Raji (cell line): ENCODE measurements around the gene TMEM9B.

Experiments used
- POLR2A ChIP-seq: IDR thresholded peaks from 2 replicates; pipeline ENCODE4 v1.6.1; 2011; ENCODE audit warnings: low read depth, low read length, control low read depth; ENCODE audit not compliant: insufficient read depth

Gene TMEM9B

GRCh38 chr11:8964324-8965320 is at the start of gene TMEM9B:
TMEM9B (minus strand) TSS chr11:8964442; CDS start chr11:8964313, 129 bp downstream.
- TF ChIP-seq POLR2A: peak; percentile 70

GRCh38 chr11:9013373-9013772 is 49.1 kb upstream of the TMEM9B start:
- TF ChIP-seq POLR2A: no peak

- TF ChIP-seq POLR2A: no peak
Observed at GRCh38 chr11:9008661-9009060, 44.4 kb upstream of the TMEM9B start.

GRCh38 chr11:9008011-9008550 is 43.8 kb upstream of the TMEM9B start:
- no peak for TF ChIP-seq POLR2A

- TF ChIP-seq POLR2A: no peak
Observed at GRCh38 chr11:9005087-9005486, 40.8 kb upstream of the TMEM9B start.

GRCh38 chr11:9004183-9004926 is 40.1 kb upstream of the TMEM9B start:
- no peak for TF ChIP-seq POLR2A

GRCh38 chr11:9003573-9004182 is 39.4 kb upstream of the TMEM9B start, which contains the start of gene NRIP3:
NRIP3 (minus strand) TSS chr11:9004001; CDS start chr11:9003935, 66 bp downstream.
- TF ChIP-seq POLR2A: no peak

- TF ChIP-seq POLR2A: no peak
Observed at GRCh38 chr11:9002920-9003572, 38.8 kb upstream of the TMEM9B start.

- no peak for TF ChIP-seq POLR2A
Observed at GRCh38 chr11:9001736-9002135, 37.5 kb upstream of the TMEM9B start.

GRCh38 chr11:8998017-8998416 is 33.8 kb upstream of the TMEM9B start:
- TF ChIP-seq POLR2A: no peak

GRCh38 chr11:8997451-8997850 is 33.2 kb upstream of the TMEM9B start:
- TF ChIP-seq POLR2A: no peak

- no peak for TF ChIP-seq POLR2A
Observed at GRCh38 chr11:8989453-8989852, 25.2 kb upstream of the TMEM9B start.

GRCh38 chr11:8988329-8989234 is 24.3 kb upstream of the TMEM9B start:
- no peak for TF ChIP-seq POLR2A
